Ovary (tissue), 9 donors: ENCODE measurements around the gene ASAP2. TPM values are rescaled to one million over a fixed set of nuclear protein-coding genes. Genes with fewer than 3 reads are reported as not detected.

Source experiments
- DNase-seq, 5 donors: peaks; one replicate each; pipeline ENCODE4 v3.0.0-alpha.2; 2019 to 2020
- H3K27ac ChIP-seq, 2 donors: fragments of 200-600 bp; one replicate each; pipeline versions ENCODE4 v1.5.1 to v1.8.0; 2019 to 2022
- H3K27me3 ChIP-seq: fragments of 200-600 bp; one replicate; pipeline ENCODE4 v1.8.0; 2022
- H3K36me3 ChIP-seq: fragments of 200-600 bp; sonication (generic); one replicate; pipeline ENCODE4 v1.5.1; 2019
- H3K4me1 ChIP-seq: one replicate; pipeline ENCODE4 v1.8.1; 2013; ENCODE audit warnings: mild to moderate bottlenecking, moderate library complexity; ENCODE audit not compliant: insufficient read depth
- H3K4me3 ChIP-seq: fragments of 200-600 bp; sonication (generic); one replicate; pipeline ENCODE4 v1.5.1; 2017
- H3K9me3 ChIP-seq, 2 donors: fragments of 200-600 bp in 1 of 2; sonication (generic) in 1 of 2; one replicate each; pipeline versions ENCODE4 v1.5.1 to v1.8.1; 2013 to 2019; ENCODE audit warnings: mild to moderate bottlenecking in 1 of 2, moderate library complexity in 1 of 2
- CTCF ChIP-seq, 3 donors: fragments of 450-650 bp in 2 of 3; fragments of 200-600 bp in 1 of 3; IDR thresholded peaks; one replicate each; pipeline versions ENCODE4 v1.5.1 to v1.8.0; 2016 to 2022; ENCODE audit warnings: antibody characterized with exemption in 3 of 3, mild to moderate bottlenecking in 1 of 3
- EP300 ChIP-seq: sonication (generic); formaldehyde crosslinking; IDR thresholded peaks from one replicate; pipeline ENCODE4 v1.6.1; 2017; ENCODE audit warnings: antibody characterized with exemption
- POLR2A ChIP-seq: fragments of 450-650 bp; IDR thresholded peaks from one replicate; pipeline ENCODE4 v1.6.1; 2017; ENCODE audit warnings: antibody characterized with exemption, mild to moderate bottlenecking, moderate library complexity
- WGBS, 3 donors: extraction: QIAGEN DNeasy Blood & Tissue Kit in 1 of 3; methylation state at CpG; one replicate each; pipeline versions ENCODE4 v1.1.5 to v1.1.7; 2013 to 2017; 5-methylcytosine and 5-hydroxymethylcytosine counted together
- intact Hi-C, 4 donors: fragments of 100-400 bp; cut with DNase I; formaldehyde crosslinking; loops; one replicate each; pipeline versions ENCODE4 v1.11.0 to v1.15.1; 2022 to 2023
- polyA plus RNA-seq, 2 donors: library from polyadenylated mRNA; stranded (reverse); fragments of 200-250 nt in 1 of 2; fragments of 350-450 nt in 1 of 2; fragmentation: Illumina TruSeq in 1 of 2; extraction: RNeasy Lipid Tissue Mini Kit (QIAGEN cat#74804) in 1 of 2; gene quantifications; one replicate each; pipeline ENCODE4 v1.2.3, GENCODE V29; 2013 to 2014
- total RNA-seq, 7 donors: library from RNA; depleted of rRNA in 2 of 7; stranded (reverse); fragments of >200 nt in 2 of 7; fragmentation: NEBNext Ultra II Directional in 3 of 7; extraction: Animal tissue kit (Norgen Biotek cat#: 25700) in 3 of 7; gene quantifications; one replicate each; pipeline versions ENCODE4 v1.1.0 to v1.2.4, GENCODE V29; 2016 to 2023
- donor health status: DM: no; HTN: no; CAD: no; lungs with moderate emphysema.
- donor health status: DM: no; HTN: no; CAD: no.
- donor health status: Bipolar disorder and iron deficiency.
- donor health status: DM: yes; HTN: yes; CAD: no.
- donor health status: DM: no; HTN: no; CAD: no.
- donor health status: DM: yes; HTN: yes; CAD: no.

Gene ASAP2
- total and polyA plus RNA-seq, 9 donors: 10.3 to 22.7 (median 15.5) TPM

GRCh38 chr2:9167718-9168657 is 38.6 kb upstream of the ASAP2 start:
- Histone ChIP-seq H3K27me3 (no peaks in the 10 kb centered on the region), H3K27ac (no peak overlapping the region), H3K9me3 (no peaks in the 10 kb centered on the region), H3K36me3 (no peaks in the 10 kb centered on the region), H3K4me3 (no peak overlapping the region), H3K4me1 (no peaks in the 10 kb centered on the region)
- DNase-seq: no peak
- TF ChIP-seq EP300 (no peak), CTCF (IDR thresholded peaks at IDR 0.05) (no peak), POLR2A (no peak)
- 83 to 86% (median 85%) methylated on average over 13 of the region's 13 CpGs for WGBS, 3 donors
- intact Hi-C loops: no loop called here

- no peaks in the 10 kb centered on the region for H3K4me1 ChIP-seq
- H3K36me3 ChIP-seq: no peaks in the 10 kb centered on the region
- H3K27ac ChIP-seq: no peak overlapping the region
- no peaks in the 10 kb centered on the region for H3K27me3 ChIP-seq
- no peak for DNase-seq
- H3K4me3 ChIP-seq: no peak overlapping the region
- TF ChIP-seq EP300: no peak
- TF ChIP-seq CTCF (IDR thresholded peaks at IDR 0.05): no peak
- TF ChIP-seq POLR2A: no peak
- 94 to 99% (median 94%) methylated on average over 4 of the region's 4 CpGs for WGBS, 3 donors
- intact Hi-C loops: no loop called here
- H3K9me3 ChIP-seq: no peaks in the 10 kb centered on the region
Measured at GRCh38 chr2:9168821-9169221, 37.8 kb upstream of the ASAP2 start.

GRCh38 chr2:9169349-9170107 is 37.1 kb upstream of the ASAP2 start:
- DNase-seq: no peak
- H3K27ac ChIP-seq: no peak overlapping the region
- H3K9me3 ChIP-seq: no peaks in the 10 kb centered on the region
- H3K36me3 ChIP-seq: no peaks in the 10 kb centered on the region
- H3K27me3 ChIP-seq: no peaks in the 10 kb centered on the region
- H3K4me3 ChIP-seq: no peak overlapping the region
- WGBS, 3 donors: 87 to 91% (median 88%) methylated on average over 9 of the region's 9 CpGs
- TF ChIP-seq EP300 (no peak), CTCF (IDR thresholded peaks at IDR 0.05) (no peak), POLR2A (no peak)
- intact Hi-C loops: no loop called here
- no peaks in the 10 kb centered on the region for H3K4me1 ChIP-seq

DNA sequence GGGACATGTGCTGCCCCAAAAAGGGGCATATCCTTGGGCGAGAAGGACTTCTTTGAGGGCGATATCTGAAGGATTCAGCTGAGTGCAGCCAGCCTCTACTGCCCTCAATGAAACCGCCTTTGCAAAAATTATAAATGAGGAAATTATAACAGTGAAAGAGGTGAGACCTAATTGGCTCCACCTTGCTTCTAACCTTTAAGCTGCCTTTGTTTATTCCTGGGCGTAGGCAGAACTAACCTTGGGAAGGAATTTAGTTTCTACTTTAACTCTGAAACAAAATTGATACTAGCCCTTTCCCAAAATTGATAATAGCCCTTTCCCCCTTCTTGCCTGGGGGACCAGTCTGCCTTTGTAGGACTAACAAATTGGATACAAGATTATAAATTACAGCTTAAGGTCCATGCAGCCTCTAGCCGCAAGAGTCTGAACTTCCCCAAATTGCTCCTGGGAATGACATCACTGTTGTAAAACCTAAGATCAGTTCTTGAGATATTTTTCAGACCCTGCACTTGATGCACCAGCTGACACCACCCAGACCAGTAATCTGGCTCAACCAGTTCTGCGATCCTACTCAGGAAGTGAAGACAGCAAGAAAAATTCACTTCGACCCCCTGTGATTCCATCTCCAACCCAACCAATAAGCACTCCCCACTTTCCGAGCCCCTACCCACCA is 36.0 kb upstream of the ASAP2 start:
- Histone ChIP-seq H3K27ac (no peak overlapping the region), H3K4me3 (no peak overlapping the region), H3K36me3 (no peaks in the 10 kb centered on the region), H3K27me3 (no peaks in the 10 kb centered on the region), H3K9me3 (no peaks in the 10 kb centered on the region), H3K4me1 (no peaks in the 10 kb centered on the region)
- intact Hi-C loops: no loop called here
- DNase-seq: no peak
- no peak for TF ChIP-seq POLR2A
- TF ChIP-seq CTCF (IDR thresholded peaks at IDR 0.05): no peak
- no peak for TF ChIP-seq EP300
- 85 to 90% (median 86%) methylated on average over 8 of the region's 8 CpGs for WGBS, 3 donors
